HL-60/S4 treated with retinoic acid at 250 ng/mL for 4 days and 3 days (cell line): Measurements from ENCODE around the gene OR5K3.

Experiments used
- in situ Hi-C: fragments of 300-500 bp; cut with MboI; formaldehyde crosslinking; loops from 2 replicates; pipeline ENCODE4 v1.7.0; 2022; ENCODE audit warnings: low sequenced_read_pairs

Gene OR5K3

GRCh38 chr3:98432575-98432974 is 42.1 kb downstream of the OR5K3 start:
- in situ Hi-C loops = no loop called here

GRCh38 chr3:98433764-98434163 is 43.3 kb downstream of the OR5K3 start:
- in situ Hi-C loops = no loop called here

GRCh38 chr3:98434412-98434811 is 43.9 kb downstream of the OR5K3 start:
- in situ Hi-C loops = no loop called here

- in situ Hi-C loops = no loop called here
Measured at GRCh38 chr3:98440283-98440682, 49.8 kb downstream of the OR5K3 start.
